Neuronal stem cell (in vitro differentiated cells): ENCODE results near the gene PRUNE2.

Experiments
- DNase-seq: peaks from one replicate; pipeline ENCODE4 v3.0.0-alpha.2; 2013; ENCODE audit warnings: low spot score
- H2AFZ ChIP-seq: one replicate; pipeline ENCODE4 v1.6.1; 2013; ENCODE audit warnings: mild to moderate bottlenecking, low read length, inconsistent platforms
- H2AK5ac ChIP-seq: 2 replicates; pipeline ENCODE4 v1.6.1; 2013; ENCODE audit warnings: low read depth, mild to moderate bottlenecking, inconsistent platforms, low read length, moderate library complexity, mixed read lengths
- H2BK120ac ChIP-seq: 2 replicates; pipeline ENCODE4 v1.6.1; 2013; ENCODE audit warnings: low read depth, mild to moderate bottlenecking, inconsistent platforms, low read length, moderate library complexity, mixed read lengths
- H2BK12ac ChIP-seq: one replicate; pipeline ENCODE4 v1.6.1; 2013; ENCODE audit warnings: low read length, inconsistent platforms
- H2BK15ac ChIP-seq: 2 replicates; pipeline ENCODE4 v1.6.1; 2013; ENCODE audit warnings: mild to moderate bottlenecking, low read length, inconsistent platforms, mixed read lengths
- H2BK5ac ChIP-seq: one replicate; pipeline ENCODE4 v1.6.1; 2013; ENCODE audit warnings: inconsistent platforms, mild to moderate bottlenecking, low read length, moderate library complexity
- H3K14ac ChIP-seq: one replicate; pipeline ENCODE4 v1.6.1; 2013; ENCODE audit warnings: low read length, inconsistent platforms
- H3K18ac ChIP-seq: 2 replicates; pipeline ENCODE4 v1.6.1; 2013; ENCODE audit warnings: low read length, inconsistent platforms
- H3K23ac ChIP-seq: 2 replicates; pipeline ENCODE4 v1.6.1; 2013; ENCODE audit warnings: low read depth, mild to moderate bottlenecking, mixed read lengths, low read length, inconsistent platforms; ENCODE audit not compliant: poor library complexity
- H3K27ac ChIP-seq: replicated peaks from 3 replicates; pipeline ENCODE4 v1.5.1; 2013; ENCODE audit warnings: low read length, inconsistent platforms
- H3K27me3 ChIP-seq, 3 experiments: 2 replicates each; pipeline ENCODE4 v1.6.1; 2013; ENCODE audit warnings: low read length in 3 of 3, mild to moderate bottlenecking in 2 of 3, inconsistent platforms in 1 of 3, low read depth in 1 of 3, mixed read lengths in 1 of 3, moderate library complexity in 1 of 3; ENCODE audit not compliant: control insufficient read depth in 3 of 3, insufficient read depth in 3 of 3
- H3K36me3 ChIP-seq, 2 donors: replicated peaks in 1 of 2; 2 replicates each; pipeline ENCODE4 v1.6.1; 2013; ENCODE audit warnings: low read length in 2 of 2; ENCODE audit not compliant: control insufficient read depth in 2 of 2, insufficient read depth in 2 of 2
- H3K4ac ChIP-seq: 2 replicates; pipeline ENCODE4 v1.6.1; 2013; ENCODE audit warnings: inconsistent platforms, mild to moderate bottlenecking, low read length, moderate library complexity
- H3K4me1 ChIP-seq, 2 donors: 1 replicate in 1 of 2; 2 replicates in 1 of 2; pipeline ENCODE4 v1.6.1; 2013; ENCODE audit warnings: low read length in 2 of 2, low read depth in 1 of 2; ENCODE audit not compliant: control insufficient read depth in 2 of 2, insufficient read depth in 1 of 2
- H3K4me2 ChIP-seq: one replicate; pipeline ENCODE4 v1.6.1; 2013; ENCODE audit warnings: mild to moderate bottlenecking, low read length, inconsistent platforms; ENCODE audit not compliant: insufficient read depth, poor library complexity, severe bottlenecking
- H3K4me3 ChIP-seq, 2 donors: 2 replicates each; pipeline ENCODE4 v1.5.1; 2013; ENCODE audit warnings: low read length in 2 of 2, mild to moderate bottlenecking in 2 of 2, inconsistent platforms in 1 of 2, moderate library complexity in 1 of 2
- H3K79me1 ChIP-seq: one replicate; pipeline ENCODE4 v1.6.1; 2013; ENCODE audit warnings: low read depth, mild to moderate bottlenecking, inconsistent platforms, low read length, moderate library complexity
- H3K9ac ChIP-seq: one replicate; pipeline ENCODE4 v1.6.1; 2013; ENCODE audit warnings: mild to moderate bottlenecking, low read depth, low read length, inconsistent platforms; ENCODE audit not compliant: poor library complexity
- H3K9me3 ChIP-seq, 2 donors: replicated peaks in 1 of 2; 2 replicates each; pipeline versions ENCODE3 to v1.6.1; 2013; ENCODE audit warnings: low read length in 2 of 2, mild to moderate bottlenecking in 2 of 2, inconsistent platforms in 1 of 2, low read depth in 1 of 2, mixed read lengths in 1 of 2, moderate library complexity in 1 of 2; ENCODE audit not compliant: control insufficient read depth in 2 of 2, insufficient read depth in 1 of 2
- H4K8ac ChIP-seq: one replicate; pipeline ENCODE4 v1.6.1; 2013; ENCODE audit warnings: low read depth, mild to moderate bottlenecking, inconsistent platforms, low read length, moderate library complexity
- H4K91ac ChIP-seq: one replicate; pipeline ENCODE4 v1.6.1; 2013; ENCODE audit warnings: low read length, low read depth, mild to moderate bottlenecking, inconsistent platforms; ENCODE audit not compliant: poor library complexity
- WGBS, 2 donors: extraction: QIAGEN DNeasy Blood & Tissue Kit; methylation state at CpG; one replicate each; pipeline ENCODE4 v1.1.7; 2013; ENCODE audit warnings: missing lambda C conversion rate in 2 of 2, mixed read lengths in 1 of 2; ENCODE audit not compliant: insufficient read length in 2 of 2, insufficient replicate concordance in 1 of 2; ENCODE audit errors: extremely low coverage in 2 of 2; 5-methylcytosine and 5-hydroxymethylcytosine counted together

The PRUNE2 gene

GRCh38 chr9:76886318-76886717, 19.6 kb downstream of the PRUNE2 start:
- H3K27me3 ChIP-seq, result no peaks in the 10 kb centered on the region
- H3K23ac ChIP-seq, result no peak overlapping the region
- peaks cover 0 to 16% of the 10 kb centered on the region in 2 donors for H3K4me1 ChIP-seq
- no peaks in the 10 kb centered on the region for H3K36me3 ChIP-seq
- no peak overlapping the region for H3K4me3 ChIP-seq
- no peak overlapping the region for H2BK12ac ChIP-seq
- no peak overlapping the region for H3K18ac ChIP-seq
- peaks cover 0 to 15% of the 10 kb centered on the region in 2 donors for H3K9me3 ChIP-seq
- peak overlapping the region; percentile 25 for H2AFZ ChIP-seq
- no peak overlapping the region for H3K14ac ChIP-seq
- no peak for DNase-seq
- H2BK120ac ChIP-seq, result no peak overlapping the region
- H3K4ac ChIP-seq, result no peak overlapping the region
- H2BK5ac ChIP-seq, result no peak overlapping the region
- no peak overlapping the region for H2BK15ac ChIP-seq
- H3K27ac ChIP-seq, result no peak overlapping the region
- H4K8ac ChIP-seq, result no peak overlapping the region
- H2AK5ac ChIP-seq, result no peak overlapping the region
- no peak overlapping the region for H3K9ac ChIP-seq
- no CpG with 5 or more reads among the region's 3 CpGs for WGBS, 2 donors
- no peak overlapping the region for H3K4me2 ChIP-seq
- no peaks in the 10 kb centered on the region for H3K79me1 ChIP-seq
- no peak overlapping the region for H4K91ac ChIP-seq

- H3K4me1 ChIP-seq, result peaks cover 0 to 16% of the 10 kb centered on the region in 2 donors
Measured at GRCh38 chr9:76884823-76885222, 21.1 kb downstream of the PRUNE2 start.

GRCh38 chr9:76883341-76883855, 22.5 kb downstream of the PRUNE2 start:
- Histone ChIP-seq H4K91ac (no peak overlapping the region), H2AFZ (peak overlapping the region; percentile 53), H3K18ac (no peak overlapping the region), H2BK120ac (no peak overlapping the region), H2BK5ac (no peak overlapping the region), H3K36me3 (no peaks in the 10 kb centered on the region), H3K27me3 (no peaks in the 10 kb centered on the region), H3K23ac (no peak overlapping the region), H3K27ac (no peak overlapping the region), H2AK5ac (no peak overlapping the region), H4K8ac (no peak overlapping the region), H3K14ac (no peak overlapping the region), H2BK12ac (no peak overlapping the region), H3K4ac (no peak overlapping the region), H3K4me1 (peaks cover 0 to 16% of the 10 kb centered on the region in 2 donors), H3K9me3 (peaks cover 0 to 7% of the 10 kb centered on the region in 2 donors), H3K4me3 (no peak overlapping the region), H3K79me1 (no peaks in the 10 kb centered on the region), H3K9ac (no peak overlapping the region), H3K4me2 (no peak overlapping the region), H2BK15ac (no peak overlapping the region)
- no peak for DNase-seq
- WGBS, 2 donors, result no CpG with 5 or more reads among the region's 3 CpGs

More at GRCh38 chr9:76884823-76885222, 21.1 kb downstream of the PRUNE2 start:
- Histone ChIP-seq H4K91ac (no peak overlapping the region), H3K79me1 (no peaks in the 10 kb centered on the region), H3K4me2 (no peak overlapping the region), H2AFZ (no peak overlapping the region), H3K18ac (no peak overlapping the region), H2BK5ac (no peak overlapping the region), H3K27me3 (no peaks in the 10 kb centered on the region), H3K4ac (no peak overlapping the region), H3K23ac (no peak overlapping the region), H3K27ac (no peak overlapping the region), H2AK5ac (no peak overlapping the region), H3K9me3 (peaks cover 0 to 9% of the 10 kb centered on the region in 2 donors), H4K8ac (no peak overlapping the region), H2BK120ac (no peak overlapping the region), H3K36me3 (no peaks in the 10 kb centered on the region), H2BK12ac (no peak overlapping the region), H3K9ac (no peak overlapping the region), H3K14ac (no peak overlapping the region), H2BK15ac (no peak overlapping the region), H3K4me3 (no peak overlapping the region)
- no CpG with 5 or more reads among the region's 1 CpG for WGBS, 2 donors
- no peak for DNase-seq

GRCh38 chr9:76882686-76883085, 23.2 kb downstream of the PRUNE2 start:
- no peaks in the 10 kb centered on the region for H3K27me3 ChIP-seq
- H3K4me1 ChIP-seq, result peaks cover 0 to 16% of the 10 kb centered on the region in 2 donors
- H3K4me3 ChIP-seq, result no peak overlapping the region
- H2BK5ac ChIP-seq, result no peak overlapping the region
- WGBS, 2 donors, result no CpG with 5 or more reads among the region's 4 CpGs
- DNase-seq, result no peak
- H3K23ac ChIP-seq, result no peak overlapping the region
- H2AFZ ChIP-seq, result no peak overlapping the region
- no peak overlapping the region for H3K4ac ChIP-seq
- no peak overlapping the region for H2AK5ac ChIP-seq
- H3K79me1 ChIP-seq, result no peaks in the 10 kb centered on the region
- no peak overlapping the region for H3K4me2 ChIP-seq
- H3K9me3 ChIP-seq, result peaks cover 0 to 7% of the 10 kb centered on the region in 2 donors
- no peak overlapping the region for H3K14ac ChIP-seq
- H2BK15ac ChIP-seq, result no peak overlapping the region
- H4K91ac ChIP-seq, result no peak overlapping the region
- H3K27ac ChIP-seq, result no peak overlapping the region
- H3K9ac ChIP-seq, result no peak overlapping the region
- H3K18ac ChIP-seq, result no peak overlapping the region
- no peak overlapping the region for H4K8ac ChIP-seq
- H2BK12ac ChIP-seq, result no peak overlapping the region
- H2BK120ac ChIP-seq, result no peak overlapping the region
- H3K36me3 ChIP-seq, result no peaks in the 10 kb centered on the region
